H9 (cell line): Measurements from ENCODE around the gene AVPR2. TPM values are rescaled to one million over a fixed set of nuclear protein-coding genes. Genes with fewer than 3 reads are reported as not detected.
A peak's percentile ranks its signal among the peaks of the same experiment; 100 is the strongest.

Experiments used
- DNase-seq: peaks from one replicate; pipeline ENCODE4 v3.0.0-alpha.2; 2017
- H2AFZ ChIP-seq: one replicate; pipeline ENCODE4 v1.6.1; 2013; ENCODE audit warnings: mild to moderate bottlenecking, low read length, control low read depth, moderate library complexity
- H2AK5ac ChIP-seq: 2 replicates; pipeline ENCODE4 v1.6.1; 2013; ENCODE audit warnings: low read length, control low read depth, mixed read lengths; ENCODE audit not compliant: insufficient read length
- H2BK120ac ChIP-seq: one replicate; pipeline ENCODE4 v1.6.1; 2013; ENCODE audit warnings: low read depth, mild to moderate bottlenecking, low read length, control low read depth, inconsistent platforms; ENCODE audit not compliant: poor library complexity, severe bottlenecking
- H2BK12ac ChIP-seq: 2 replicates; pipeline ENCODE4 v1.6.1; 2013; ENCODE audit warnings: low read length, control low read depth, mixed read lengths, low read depth; ENCODE audit not compliant: insufficient read length
- H2BK15ac ChIP-seq: 2 replicates; pipeline ENCODE4 v1.6.1; 2013; ENCODE audit warnings: low read depth, low read length, control low read depth
- H2BK20ac ChIP-seq: one replicate; pipeline ENCODE4 v1.6.1; 2013; ENCODE audit warnings: low read depth, mild to moderate bottlenecking, low read length, control low read depth, inconsistent platforms; ENCODE audit not compliant: poor library complexity, severe bottlenecking
- H2BK5ac ChIP-seq: 2 replicates; pipeline ENCODE4 v1.6.1; 2013; ENCODE audit warnings: low read length, control low read depth, mixed read lengths; ENCODE audit not compliant: insufficient read length
- H3K14ac ChIP-seq: 2 replicates; pipeline ENCODE4 v1.6.1; 2013; ENCODE audit warnings: low read length, control low read depth; ENCODE audit not compliant: insufficient read depth
- H3K18ac ChIP-seq: 2 replicates; pipeline ENCODE4 v1.6.1; 2013; ENCODE audit warnings: low read depth, mild to moderate bottlenecking, mixed read lengths, low read length, control low read depth; ENCODE audit not compliant: insufficient read length
- H3K23ac ChIP-seq: 2 replicates; pipeline ENCODE4 v1.6.1; 2013; ENCODE audit warnings: low read length, control low read depth, mixed read lengths, low read depth; ENCODE audit not compliant: insufficient read length
- H3K23me2 ChIP-seq: 2 replicates; pipeline ENCODE4 v1.6.1; 2013; ENCODE audit warnings: low read depth, mild to moderate bottlenecking, mixed read lengths, low read length, control low read depth; ENCODE audit not compliant: insufficient read length, poor library complexity, severe bottlenecking
- H3K27ac ChIP-seq: 2 replicates; pipeline ENCODE4 v1.5.1; 2013; ENCODE audit warnings: low read length, control low read depth, mixed read lengths, low read depth; ENCODE audit not compliant: insufficient read length
- H3K27me3 ChIP-seq: 2 replicates; pipeline ENCODE4 v1.6.1; 2013; ENCODE audit warnings: low read length, control low read depth, inconsistent platforms; ENCODE audit not compliant: insufficient read depth
- H3K4ac ChIP-seq: 2 replicates; pipeline ENCODE4 v1.6.1; 2013; ENCODE audit warnings: low read depth, mild to moderate bottlenecking, control low read depth, inconsistent platforms, low read length, moderate library complexity
- H3K4me1 ChIP-seq: 2 replicates; pipeline ENCODE4 v1.6.1; 2013; ENCODE audit warnings: low read length, control low read depth, inconsistent platforms; ENCODE audit not compliant: insufficient read depth
- H3K4me2 ChIP-seq: 2 replicates; pipeline ENCODE4 v1.6.1; 2013; ENCODE audit warnings: low read length, control low read depth, mixed read lengths; ENCODE audit not compliant: insufficient read length, insufficient read depth
- H3K56ac ChIP-seq: 2 replicates; pipeline ENCODE4 v1.6.1; 2013; ENCODE audit warnings: low read depth, mild to moderate bottlenecking, mixed read lengths, low read length, control low read depth; ENCODE audit not compliant: insufficient read length
- H3K79me1 ChIP-seq: 2 replicates; pipeline ENCODE4 v1.6.1; 2013; ENCODE audit warnings: low read depth, mild to moderate bottlenecking, moderate library complexity, low read length, control low read depth, inconsistent platforms; ENCODE audit not compliant: insufficient read depth, poor library complexity, severe bottlenecking
- H3K79me2 ChIP-seq: 2 replicates; pipeline ENCODE4 v1.6.1; 2013; ENCODE audit warnings: low read length, control low read depth, inconsistent platforms; ENCODE audit not compliant: insufficient read depth
- H3K9ac ChIP-seq: 2 replicates; pipeline ENCODE4 v1.6.1; 2013; ENCODE audit warnings: low read length, control low read depth, mixed read lengths; ENCODE audit not compliant: insufficient read length; ENCODE audit errors: extremely low read depth
- H3K9me3 ChIP-seq: one replicate; pipeline ENCODE4 v1.6.1; 2013; ENCODE audit warnings: low read depth, low read length, inconsistent platforms; ENCODE audit not compliant: control insufficient read depth
- H3T11ph ChIP-seq: one replicate; pipeline ENCODE4 v1.6.1; 2013; ENCODE audit warnings: mild to moderate bottlenecking, low read length, control low read depth, inconsistent platforms
- H4K20me1 ChIP-seq: one replicate; pipeline ENCODE4 v1.6.1; 2013; ENCODE audit not compliant: control insufficient read depth, insufficient read length, insufficient read depth
- H4K5ac ChIP-seq: 2 replicates; pipeline ENCODE4 v1.6.1; 2013; ENCODE audit warnings: low read depth, mild to moderate bottlenecking, mixed read lengths, low read length, control low read depth; ENCODE audit not compliant: insufficient read length
- H4K8ac ChIP-seq: replicated peaks from 2 replicates; pipeline ENCODE4 v1.6.1; 2013; ENCODE audit warnings: low read length, control low read depth, mixed read lengths, low read depth; ENCODE audit not compliant: insufficient read length
- H4K91ac ChIP-seq: 2 replicates; pipeline ENCODE4 v1.6.1; 2013; ENCODE audit warnings: low read depth, mild to moderate bottlenecking, moderate library complexity, mixed read lengths, low read length, control low read depth; ENCODE audit not compliant: insufficient read length
- H3K27ac Mint-ChIP-seq, 3 experiments: 2 replicates in 2 of 3; 3 replicates in 1 of 3; pipeline ENCODE4 v1.8.0; 2020 to 2021; ENCODE audit warnings: mixed read lengths in 3 of 3, mild to moderate bottlenecking in 1 of 3, moderate library complexity in 1 of 3
- H3K27me3 Mint-ChIP-seq: 2 replicates; pipeline ENCODE4 v1.8.0; 2021; ENCODE audit warnings: low read depth, mild to moderate bottlenecking, moderate library complexity, mixed read lengths
- H3K36me3 Mint-ChIP-seq, 3 experiments: 2 replicates in 2 of 3; 3 replicates in 1 of 3; pipeline ENCODE4 v1.8.0; 2020 to 2021; ENCODE audit warnings: low read depth in 3 of 3, mixed read lengths in 3 of 3; ENCODE audit not compliant: insufficient read depth in 1 of 3
- H3K4me1 Mint-ChIP-seq, 2 experiments: 2 replicates each; pipeline ENCODE4 v1.8.0; 2020; ENCODE audit warnings: mixed read lengths in 2 of 2
- H3K4me3 Mint-ChIP-seq, 2 experiments: 2 replicates in 1 of 2; 3 replicates in 1 of 2; pipeline ENCODE4 v1.8.0; 2020 to 2021; ENCODE audit warnings: mild to moderate bottlenecking in 2 of 2, mixed read lengths in 2 of 2, moderate library complexity in 1 of 2
- H3K9me3 Mint-ChIP-seq, 2 experiments: 2 replicates in 1 of 2; 3 replicates in 1 of 2; pipeline ENCODE4 v1.8.0; 2020; ENCODE audit warnings: mild to moderate bottlenecking in 2 of 2, mixed read lengths in 2 of 2, moderate library complexity in 1 of 2
- CTCF ChIP-seq: fragments of 200-600 bp; sonication (generic); conservative IDR thresholded peaks from 3 replicates; pipeline ENCODE4 v1.8.0; 2021; ENCODE audit warnings: antibody characterized with exemption, mild to moderate bottlenecking
- WGBS: extraction: QIAGEN DNeasy Blood & Tissue Kit; methylation state at CpG from one replicate; pipeline ENCODE4 v1.1.7; 2013; ENCODE audit warnings: missing lambda C conversion rate, low lambda C conversion rate, mixed read lengths; ENCODE audit not compliant: insufficient read length; ENCODE audit errors: extremely low coverage; 5-methylcytosine and 5-hydroxymethylcytosine counted together
- total RNA-seq: library from RNA; stranded (reverse); gene quantifications from 2 replicates; pipeline ENCODE4 v1.2.1, GENCODE V29; 2021

AVPR2 gene
- total RNA-seq, 1 experiment from 2014 or later: not detected

DNA sequence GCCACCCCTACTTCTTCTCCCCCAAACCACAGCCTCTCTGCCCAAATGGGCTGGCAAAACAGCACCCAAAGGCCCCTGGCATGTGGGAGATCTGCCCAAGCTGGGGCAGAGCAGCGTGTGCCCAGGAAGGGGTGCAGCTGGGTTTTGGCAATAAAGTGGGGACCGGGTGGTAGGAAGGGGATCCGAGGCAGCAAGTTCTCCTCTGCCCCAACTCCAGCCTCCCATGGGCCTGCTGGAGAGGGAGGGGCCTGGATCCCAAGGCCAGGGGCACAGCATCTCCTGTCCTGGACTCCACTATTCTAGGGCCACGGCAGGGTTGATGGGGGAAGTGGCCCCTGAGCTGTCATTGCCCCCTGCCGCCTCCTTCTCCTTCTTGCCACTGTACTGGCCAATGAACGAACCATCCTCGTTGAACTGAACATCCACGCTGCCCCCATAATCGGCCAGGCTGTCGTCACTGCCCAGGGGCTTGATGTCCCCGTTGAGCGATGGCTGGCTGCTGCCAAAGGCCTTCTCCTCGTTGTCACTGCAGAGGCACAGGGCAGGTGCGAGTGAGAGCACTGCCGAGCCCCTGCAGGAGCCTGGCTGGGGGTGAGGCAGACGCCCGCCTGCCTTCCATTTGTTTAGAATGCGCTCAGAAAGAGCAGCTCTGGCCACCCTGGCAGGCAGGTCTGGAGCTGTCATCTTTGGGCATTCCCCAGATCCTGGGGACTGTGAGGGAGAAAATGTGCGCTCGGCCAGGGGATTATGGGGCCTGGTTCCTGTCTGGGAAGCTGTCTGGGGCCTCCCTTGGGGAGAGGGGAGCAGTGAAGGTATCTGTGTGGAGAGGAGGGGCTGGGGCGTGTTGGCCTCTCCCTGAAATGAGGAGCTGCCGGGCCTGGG is 41.9 kb upstream of the AVPR2 start:
- Mint-ChIP-seq H3K9me3 (peaks cover 79 to 83% of the 10 kb centered on the region in 2 experiments), H3K4me3 (no peak overlapping the region; a peak in 1 of 5 replicates), H3K27me3 (peaks cover 7% of the 10 kb centered on the region), H3K27ac (no peak overlapping the region), H3K4me1 (peaks cover 20 to 33% of the 10 kb centered on the region in 2 experiments), H3K36me3 (peaks cover 13 to 22% (median 13%) of the 10 kb centered on the region in 3 experiments)
- Histone ChIP-seq H3K27ac (no peak overlapping the region), H2BK120ac (no peak overlapping the region), H3K23me2 (no peaks in the 10 kb centered on the region), H3K9me3 (peaks cover 32% of the 10 kb centered on the region), H3K79me2 (no peaks in the 10 kb centered on the region), H4K8ac (no peak overlapping the region), H3K4me1 (no peaks in the 10 kb centered on the region), H3K14ac (no peak overlapping the region), H2BK20ac (no peak overlapping the region), H3K27me3 (no peaks in the 10 kb centered on the region), H3K79me1 (no peaks in the 10 kb centered on the region), H3K4ac (no peak overlapping the region), H3T11ph (no peak overlapping the region), H3K9ac (no peak overlapping the region), H2BK15ac (no peak overlapping the region), H4K20me1 (no peaks in the 10 kb centered on the region), H2AK5ac (no peak overlapping the region), H3K56ac (no peak overlapping the region), H2BK12ac (no peak overlapping the region), H3K18ac (no peak overlapping the region), H4K5ac (no peak overlapping the region), H2AFZ (no peak overlapping the region), H3K23ac (no peak overlapping the region), H3K4me2 (no peak overlapping the region), H2BK5ac (no peak overlapping the region), H4K91ac (no peak overlapping the region)
- DNase-seq: peak; percentile 16
- TF ChIP-seq CTCF: no peak
- WGBS: no CpG with 5 or more reads among the region's 22 CpGs
